RWPE1 (cell line): ENCODE measurements around the gene DTNB.

ENCODE experiments used
- CTCF ChIA-PET: fragments of 350-600 bp; sonication (Branson Sonifier 250); formaldehyde crosslinking; extraction: SDS; loops from one replicate; lab custom pipeline; 2021; lab: Yijun Ruan, JAX
- POLR2A ChIA-PET: fragments of 400-600 bp; formaldehyde crosslinking; extraction: SDS; loops from one replicate; lab custom pipeline; 2020; ENCODE audit warnings: antibody characterized with exemption; ENCODE audit not compliant: low non-redundant PET; lab: Yijun Ruan, JAX
- DNase-seq: peaks from one replicate; pipeline ENCODE4 v3.0.0; 2012; ENCODE audit warnings: low spot score
- H3K27ac ChIP-seq: fragments of 450-650 bp; 2 replicates; pipeline ENCODE4 v1.5.1; 2017
- TF ChIP-seq, protein P1 (sequence below): fragments of 450-650 bp; conservative IDR thresholded peaks from 2 replicates; pipeline ENCODE4 v1.5.1; 2017; ENCODE audit warnings: low read depth, mild to moderate bottlenecking

The DTNB gene

DNA sequence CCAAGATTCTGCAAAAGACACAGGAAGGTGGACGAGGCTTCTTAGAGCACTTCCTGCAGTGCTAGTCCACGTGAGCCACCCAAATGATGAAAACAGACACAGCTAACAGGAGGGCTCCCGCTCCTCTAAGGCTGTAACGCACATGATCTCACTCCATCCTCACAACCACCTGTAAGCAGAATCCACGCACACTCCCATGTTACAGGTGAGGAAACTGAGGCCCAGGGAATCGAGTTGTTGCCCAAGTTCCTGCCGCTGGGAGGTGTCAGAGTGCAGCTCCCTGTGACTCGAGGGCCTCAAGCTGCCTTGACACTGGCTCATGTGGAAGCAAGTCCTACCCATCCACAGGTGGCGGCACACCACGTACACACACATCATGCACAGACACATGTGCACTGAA lies 336.1 kb downstream of the DTNB start:
- ChIA-PET CTCF (no interaction called here), POLR2A (no interaction called here)
- DNase-seq = no peak
- TF ChIP-seq, protein P1, sequence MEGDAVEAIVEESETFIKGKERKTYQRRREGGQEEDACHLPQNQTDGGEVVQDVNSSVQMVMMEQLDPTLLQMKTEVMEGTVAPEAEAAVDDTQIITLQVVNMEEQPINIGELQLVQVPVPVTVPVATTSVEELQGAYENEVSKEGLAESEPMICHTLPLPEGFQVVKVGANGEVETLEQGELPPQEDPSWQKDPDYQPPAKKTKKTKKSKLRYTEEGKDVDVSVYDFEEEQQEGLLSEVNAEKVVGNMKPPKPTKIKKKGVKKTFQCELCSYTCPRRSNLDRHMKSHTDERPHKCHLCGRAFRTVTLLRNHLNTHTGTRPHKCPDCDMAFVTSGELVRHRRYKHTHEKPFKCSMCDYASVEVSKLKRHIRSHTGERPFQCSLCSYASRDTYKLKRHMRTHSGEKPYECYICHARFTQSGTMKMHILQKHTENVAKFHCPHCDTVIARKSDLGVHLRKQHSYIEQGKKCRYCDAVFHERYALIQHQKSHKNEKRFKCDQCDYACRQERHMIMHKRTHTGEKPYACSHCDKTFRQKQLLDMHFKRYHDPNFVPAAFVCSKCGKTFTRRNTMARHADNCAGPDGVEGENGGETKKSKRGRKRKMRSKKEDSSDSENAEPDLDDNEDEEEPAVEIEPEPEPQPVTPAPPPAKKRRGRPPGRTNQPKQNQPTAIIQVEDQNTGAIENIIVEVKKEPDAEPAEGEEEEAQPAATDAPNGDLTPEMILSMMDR = no peak
- H3K27ac ChIP-seq = no peak overlapping the region

DNA sequence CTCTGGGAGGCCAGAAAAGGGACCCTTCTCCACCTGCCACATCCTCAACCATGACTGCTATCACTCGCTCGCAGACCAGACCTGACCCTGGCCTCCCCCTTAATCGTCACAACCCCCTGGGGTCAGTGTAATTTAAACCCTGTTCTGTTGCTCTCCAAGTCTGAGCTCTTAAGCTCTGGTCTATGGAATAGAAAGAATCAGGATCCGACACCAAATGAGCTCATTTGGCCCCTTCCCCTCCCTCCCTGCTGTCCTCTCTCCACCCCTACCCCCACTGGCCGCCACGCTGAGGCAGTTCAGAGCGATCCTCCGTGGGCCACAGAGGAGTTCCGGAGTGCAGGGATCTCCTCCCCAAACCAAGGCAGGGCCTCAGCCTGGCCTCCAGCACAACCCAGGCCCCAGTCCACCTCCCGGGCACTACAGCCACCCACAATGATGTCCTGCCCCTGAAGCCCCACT lies 337.0 kb downstream of the DTNB start:
- DNase-seq = no peak
- ChIA-PET POLR2A (interaction anchor here (0.6 kb wide), 1 partner anchor 70 kb away, joined by 3 read pairs; no protein-coding TSS in a partner anchor), CTCF (no interaction called here)
- TF ChIP-seq, protein P1 = no peak
- H3K27ac ChIP-seq = no peak overlapping the region

DNA sequence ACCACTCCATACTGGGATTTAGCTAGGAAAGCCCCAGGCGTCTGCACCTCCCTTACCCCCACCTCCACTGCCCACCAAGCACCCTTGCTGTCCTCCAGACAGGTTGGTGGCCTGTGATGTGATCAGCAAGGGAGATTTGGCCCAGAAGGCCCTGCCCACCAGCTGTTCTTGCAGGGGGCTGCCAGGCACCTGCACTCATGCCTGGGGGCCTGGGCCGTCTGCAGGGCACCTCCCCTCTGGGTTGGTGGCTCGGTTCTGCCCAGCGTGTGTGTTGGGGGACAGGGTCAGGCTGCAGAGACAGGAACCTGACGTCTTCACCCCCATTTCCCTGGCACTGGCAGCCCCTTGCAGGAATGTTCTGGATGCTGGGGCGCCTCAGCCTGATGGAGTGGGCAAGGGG lies 337.4 kb downstream of the DTNB start:
- CTCF ChIA-PET = no interaction called here
- TF ChIP-seq, protein P1 = no peak
- POLR2A ChIA-PET = interaction anchor here (0.6 kb wide), 1 partner anchor 69 kb away, joined by 3 read pairs; no protein-coding TSS in a partner anchor
- no peak for DNase-seq
- H3K27ac ChIP-seq = no peak overlapping the region

DNA sequence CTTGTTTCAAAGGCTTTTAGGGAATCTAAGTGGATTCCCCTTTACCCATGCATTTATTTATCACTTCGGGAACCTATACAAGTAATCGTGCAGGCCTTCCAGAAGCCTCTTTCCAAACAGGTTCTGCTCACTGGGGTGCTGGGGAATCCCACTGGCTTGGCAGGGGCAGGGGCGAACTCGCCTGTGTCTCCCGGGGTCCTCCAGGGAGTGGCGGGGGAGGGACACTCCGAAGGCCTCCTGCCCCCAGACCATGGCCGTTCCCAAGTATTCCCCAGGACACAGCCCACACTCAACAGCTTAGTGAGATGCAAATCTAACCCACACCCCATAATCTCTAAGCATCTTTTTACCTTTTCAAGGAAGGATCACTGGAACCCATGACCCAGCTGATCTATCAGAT lies 338.2 kb downstream of the DTNB start:
- no peak overlapping the region for H3K27ac ChIP-seq
- DNase-seq = no peak
- ChIA-PET CTCF (no interaction called here), POLR2A (no interaction called here)
- TF ChIP-seq, protein P1 = no peak

DNA sequence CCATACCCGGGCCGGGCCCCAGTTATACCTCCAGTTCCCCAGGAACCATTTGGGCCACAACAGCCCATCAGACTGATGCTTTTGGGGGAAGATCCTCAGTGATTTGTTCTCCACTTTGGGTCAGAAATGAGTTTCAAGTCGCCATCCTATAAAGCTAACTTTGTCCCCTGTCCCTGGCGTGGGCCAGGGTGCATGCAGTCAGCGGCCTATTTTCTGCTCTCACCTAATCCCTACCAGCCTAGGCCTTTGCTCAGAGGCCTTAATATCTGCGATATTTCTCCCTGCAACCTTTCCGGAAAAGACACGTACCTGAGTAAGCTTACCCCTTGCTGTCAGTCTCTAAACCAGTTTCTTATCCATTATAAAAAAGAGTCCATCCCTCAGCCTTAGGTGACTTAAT lies 338.9 kb downstream of the DTNB start:
- no peak overlapping the region for H3K27ac ChIP-seq
- POLR2A ChIA-PET = no interaction called here
- TF ChIP-seq, protein P1 = no peak
- CTCF ChIA-PET = no interaction called here
- DNase-seq = no peak

DNA sequence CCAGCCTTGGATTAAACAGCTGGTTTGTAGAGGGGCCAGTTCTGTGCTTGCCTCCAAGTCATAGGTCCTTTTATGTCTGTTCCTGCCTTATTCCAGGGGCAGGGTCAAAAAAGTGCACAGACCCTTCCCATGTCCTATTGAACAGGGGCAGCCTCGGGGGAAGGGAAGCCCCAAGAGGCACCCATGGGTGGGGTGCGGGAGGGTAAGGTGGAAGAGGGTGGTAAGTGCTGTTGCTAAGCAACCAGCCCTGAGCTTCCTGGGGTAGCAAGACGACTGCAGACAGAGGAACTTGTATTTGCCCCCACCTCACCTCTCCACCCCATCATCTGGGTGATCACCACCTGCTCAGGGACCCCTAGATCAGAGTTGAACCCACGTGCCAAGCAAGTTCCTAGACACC lies 339.4 kb downstream of the DTNB start:
- H3K27ac ChIP-seq = no peak overlapping the region
- ChIA-PET POLR2A (no interaction called here), CTCF (interaction anchor here (0.6 kb wide), 1 partner anchor 303 kb away, joined by 4 read pairs; no protein-coding TSS in a partner anchor)
- TF ChIP-seq, protein P1 = no peak
- no peak for DNase-seq
